Spinal cord (tissue), 10 donors: ENCODE data around the gene HCFC1R1. TPM values are rescaled to one million over a fixed set of nuclear protein-coding genes. Genes with fewer than 3 reads are reported as not detected.
A peak's percentile ranks its signal among the peaks of the same experiment; 100 is the strongest.

ENCODE experiments used
- DNase-seq, 6 donors: peaks; one replicate each; pipeline versions ENCODE4 v3.0.0 to v3.0.0-alpha.2; 2013 to 2015; ENCODE audit warnings: low spot score in 6 of 6, low read depth in 4 of 6
- H3K27ac ChIP-seq: one replicate; pipeline ENCODE4 v1.5.1; 2013; ENCODE audit warnings: low read depth, low read length, control low read depth
- H3K27me3 ChIP-seq: one replicate; pipeline ENCODE4 v1.6.1; 2013; ENCODE audit warnings: low read length; ENCODE audit not compliant: control insufficient read depth, insufficient read depth
- H3K36me3 ChIP-seq: one replicate; pipeline ENCODE4 v1.6.1; 2013; ENCODE audit warnings: low read length; ENCODE audit not compliant: control insufficient read depth, insufficient read depth
- H3K4me1 ChIP-seq: one replicate; pipeline ENCODE4 v1.6.1; 2013; ENCODE audit warnings: low read length; ENCODE audit not compliant: control insufficient read depth, insufficient read depth
- H3K4me3 ChIP-seq: one replicate; pipeline ENCODE4 v1.5.1; 2013; ENCODE audit warnings: low read depth, low read length, control low read depth
- H3K9me3 ChIP-seq: one replicate; pipeline ENCODE4 v1.6.1; 2013; ENCODE audit warnings: low read length; ENCODE audit not compliant: control insufficient read depth, insufficient read depth
- WGBS: methylation state at CpG from one replicate; pipeline ENCODE4 v1.1.5; 2013; ENCODE audit warnings: missing lambda C conversion rate; ENCODE audit not compliant: insufficient coverage; 5-methylcytosine and 5-hydroxymethylcytosine counted together
- polyA plus RNA-seq, 2 donors: library from polyadenylated mRNA; unstranded; fragments of 120-200 nt; gene quantifications; one replicate each; pipeline ENCODE4 v1.2.1, GENCODE V29; 2013; ENCODE audit not compliant: insufficient read length in 2 of 2
- total RNA-seq, 2 donors: library from RNA; depleted of rRNA in 1 of 2; stranded (reverse); fragments of 120-200 nt in 1 of 2; fragments of >200 nt in 1 of 2; gene quantifications; one replicate each; pipeline versions ENCODE4 v1.2.3 to v1.2.4, GENCODE V29; 2013 to 2014
- donor health status: healthy.

HCFC1R1 gene
- total and polyA plus RNA-seq, 4 donors: 20.4 to 161 (median 111) TPM

- Histone ChIP-seq H3K4me1 (peaks cover 62% of the 10 kb centered on the region), H3K27me3 (peaks cover 4% of the 10 kb centered on the region), H3K27ac (no peak overlapping the region), H3K9me3 (no peaks in the 10 kb centered on the region), H3K36me3 (peaks cover under 1% of the 10 kb centered on the region), H3K4me3 (no peak overlapping the region)
- DNase-seq: no peak
- WGBS: 46% methylated on average over 3 of the region's 4 CpGs
Measured at GRCh38 chr16:2981899-2982250, 41.9 kb downstream of the HCFC1R1 start.

GRCh38 chr16:2981177-2981898 lies 42.4 kb downstream of the HCFC1R1 start:
- Histone ChIP-seq H3K27me3 (peaks cover 4% of the 10 kb centered on the region), H3K4me1 (peaks cover 63% of the 10 kb centered on the region), H3K36me3 (peaks cover 6% of the 10 kb centered on the region), H3K4me3 (no peak overlapping the region), H3K27ac (no peak overlapping the region), H3K9me3 (no peaks in the 10 kb centered on the region)
- 43% methylated on average over 24 of the region's 33 CpGs for WGBS
- DNase-seq: no peak

GRCh38 chr16:2980227-2981176 lies 43.2 kb downstream of the HCFC1R1 start, which contains the start of gene PKMYT1:
TSS of gene PKMYT1 (minus strand) at chr16:2980446. CDS start at chr16:2979657, 789 bp downstream.
- peaks cover 63% of the 10 kb centered on the region for H3K4me1 ChIP-seq
- peaks cover 4% of the 10 kb centered on the region for H3K27me3 ChIP-seq
- peak within 1 kb of the TSS; percentile 74 for H3K4me3 ChIP-seq
- H3K9me3 ChIP-seq: no peaks in the 10 kb centered on the region
- WGBS: 2% methylated on average over 87 of the region's 91 CpGs
- H3K36me3 ChIP-seq: peaks cover 14% of the 10 kb centered on the region
- peak; percentile 72 to 97 (median 88) for DNase-seq
- H3K27ac ChIP-seq: peak within 1 kb of the TSS; percentile 58

GRCh38 chr16:2979669-2980226 lies 44.0 kb downstream of the HCFC1R1 start:
- no peak for DNase-seq
- Histone ChIP-seq H3K27ac (no peak overlapping the region), H3K4me3 (peak overlapping the region; percentile 74), H3K4me1 (peaks cover 66% of the 10 kb centered on the region), H3K9me3 (no peaks in the 10 kb centered on the region), H3K27me3 (peaks cover 4% of the 10 kb centered on the region), H3K36me3 (peaks cover 22% of the 10 kb centered on the region)
- 6% methylated on average over 41 of the region's 43 CpGs for WGBS

GRCh38 chr16:2977440-2977839 lies 46.3 kb downstream of the HCFC1R1 start:
- Histone ChIP-seq H3K27me3 (peaks cover 4% of the 10 kb centered on the region), H3K27ac (no peak overlapping the region), H3K4me3 (no peak overlapping the region), H3K36me3 (peaks cover 44% of the 10 kb centered on the region), H3K4me1 (peaks cover 78% of the 10 kb centered on the region), H3K9me3 (no peaks in the 10 kb centered on the region)
- peak in 2 of 6 donors; percentile 53 to 80 for DNase-seq
- WGBS: 30% methylated on average over 4 of the region's 6 CpGs

- Histone ChIP-seq H3K4me1 (peaks cover 86% of the 10 kb centered on the region), H3K9me3 (no peaks in the 10 kb centered on the region), H3K36me3 (peaks cover 51% of the 10 kb centered on the region), H3K27ac (no peak overlapping the region), H3K27me3 (peaks cover 4% of the 10 kb centered on the region), H3K4me3 (no peak overlapping the region)
- 88% methylated on average over 12 of the region's 15 CpGs for WGBS
- no peak for DNase-seq
Measured at GRCh38 chr16:2976673-2977072, 47.1 kb downstream of the HCFC1R1 start.

GRCh38 chr16:2976201-2976600 lies 47.5 kb downstream of the HCFC1R1 start:
- Histone ChIP-seq H3K4me3 (no peak overlapping the region), H3K27me3 (peaks cover 2% of the 10 kb centered on the region), H3K9me3 (no peaks in the 10 kb centered on the region), H3K27ac (no peak overlapping the region), H3K4me1 (peaks cover 86% of the 10 kb centered on the region), H3K36me3 (peaks cover 56% of the 10 kb centered on the region)
- peak in 1 of 6 donors; percentile 51 for DNase-seq
- 71% methylated on average over 7 of the region's 7 CpGs for WGBS

GRCh38 chr16:2975161-2975795 lies 48.5 kb downstream of the HCFC1R1 start:
- no peak for DNase-seq
- 92% methylated on average over 28 of the region's 28 CpGs for WGBS
- peaks cover 88% of the 10 kb centered on the region for H3K4me1 ChIP-seq
- no peaks in the 10 kb centered on the region for H3K9me3 ChIP-seq
- H3K27me3 ChIP-seq: no peaks in the 10 kb centered on the region
- H3K27ac ChIP-seq: no peak overlapping the region
- no peak overlapping the region for H3K4me3 ChIP-seq
- H3K36me3 ChIP-seq: peaks cover 63% of the 10 kb centered on the region
